Testis (tissue), 2 donors: ENCODE results near the gene GIPC2.

ENCODE experiments used
- POLR2A ChIP-seq: fragments of 450-650 bp; IDR thresholded peaks from one replicate; pipeline ENCODE4 v1.6.1; 2017; ENCODE audit warnings: antibody characterized with exemption, mild to moderate bottlenecking, moderate library complexity
- TF ChIP-seq, protein P1 (sequence below), 3 experiments: fragments of 450-650 bp in 2 of 3; fragments of 200-600 bp in 1 of 3; sonication (generic) in 1 of 3; IDR thresholded peaks; one replicate each; pipeline ENCODE4 v1.5.1; 2016 to 2019; ENCODE audit warnings: antibody characterized with exemption in 3 of 3, mild to moderate bottlenecking in 2 of 3, moderate library complexity in 1 of 3

- TF ChIP-seq, protein P1, sequence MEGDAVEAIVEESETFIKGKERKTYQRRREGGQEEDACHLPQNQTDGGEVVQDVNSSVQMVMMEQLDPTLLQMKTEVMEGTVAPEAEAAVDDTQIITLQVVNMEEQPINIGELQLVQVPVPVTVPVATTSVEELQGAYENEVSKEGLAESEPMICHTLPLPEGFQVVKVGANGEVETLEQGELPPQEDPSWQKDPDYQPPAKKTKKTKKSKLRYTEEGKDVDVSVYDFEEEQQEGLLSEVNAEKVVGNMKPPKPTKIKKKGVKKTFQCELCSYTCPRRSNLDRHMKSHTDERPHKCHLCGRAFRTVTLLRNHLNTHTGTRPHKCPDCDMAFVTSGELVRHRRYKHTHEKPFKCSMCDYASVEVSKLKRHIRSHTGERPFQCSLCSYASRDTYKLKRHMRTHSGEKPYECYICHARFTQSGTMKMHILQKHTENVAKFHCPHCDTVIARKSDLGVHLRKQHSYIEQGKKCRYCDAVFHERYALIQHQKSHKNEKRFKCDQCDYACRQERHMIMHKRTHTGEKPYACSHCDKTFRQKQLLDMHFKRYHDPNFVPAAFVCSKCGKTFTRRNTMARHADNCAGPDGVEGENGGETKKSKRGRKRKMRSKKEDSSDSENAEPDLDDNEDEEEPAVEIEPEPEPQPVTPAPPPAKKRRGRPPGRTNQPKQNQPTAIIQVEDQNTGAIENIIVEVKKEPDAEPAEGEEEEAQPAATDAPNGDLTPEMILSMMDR (IDR thresholded peaks at IDR 0.05), result no peak
- TF ChIP-seq POLR2A, result no peak
These were observed 109.4 kb downstream of the GIPC2 start for GRCh38 chr1:78155121-78155520.
